ENCODE results near the gene IGSF9B.

DNA sequence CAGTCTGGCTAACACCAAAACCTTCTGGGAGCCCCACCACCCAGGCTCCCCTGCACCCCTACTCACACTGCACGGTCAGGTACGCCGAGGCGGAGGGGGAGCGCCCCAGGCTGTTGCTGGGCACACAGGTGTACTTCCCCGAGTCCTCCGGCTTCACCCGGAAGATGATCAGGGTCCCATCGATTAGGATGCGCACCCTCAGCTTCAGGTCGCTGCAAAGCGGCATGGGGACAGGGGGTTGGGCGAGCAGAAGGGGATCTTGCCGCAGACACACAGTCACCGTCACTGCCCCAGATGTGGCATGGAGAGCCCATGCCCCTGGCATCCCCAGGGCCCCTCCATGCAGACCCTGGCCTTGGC is 21.2 kb downstream of the IGSF9B start:
- TF ChIP-seq CTCF (IDR thresholded peaks at IDR 0.05): no peak
- no peak for TF ChIP-seq POLR2A (IDR thresholded peaks at IDR 0.05)

Data from lower leg skin (tissue), 3 donors.